RWPE2 (cell line): ENCODE data around the gene EPC2.
"Not testable (repeated sequence)": the region's sequence is repeated elsewhere in the genome, so short reads cannot be mapped to it uniquely, and the experiment has no call there.

Experiments used
- ATAC-seq: fragments of 200-7000 bp; cut with Tn5 transposase; 3 replicates; pipeline ENCODE4 v1.9.1; 2021; ENCODE audit warnings: low read depth
- DNase-seq: peaks from one replicate; pipeline ENCODE4 v3.0.0-alpha.2; 2020; ENCODE audit warnings: low spot score
- H3K27ac ChIP-seq: fragments of 450-650 bp; 2 replicates; pipeline ENCODE4 v1.5.1; 2017; ENCODE audit warnings: mild to moderate bottlenecking; ENCODE audit not compliant: poor library complexity, severe bottlenecking
- H3K27me3 ChIP-seq: fragments of 250-450 bp; sonication (Bioruptor Pico); 2 replicates; pipeline ENCODE4 v1.5.1; 2021; ENCODE audit warnings: mild to moderate bottlenecking, moderate library complexity; ENCODE audit not compliant: insufficient read depth, poor library complexity, severe bottlenecking
- H3K36me3 ChIP-seq: fragments of 250-450 bp; sonication (Bioruptor Pico); 2 replicates; pipeline ENCODE4 v1.5.1; 2020; ENCODE audit warnings: low read depth, mild to moderate bottlenecking, moderate library complexity
- H3K4me1 ChIP-seq: fragments of 250-450 bp; sonication (Bioruptor Pico); 2 replicates; pipeline ENCODE4 v1.5.1; 2021; ENCODE audit warnings: mild to moderate bottlenecking, moderate library complexity; ENCODE audit not compliant: insufficient read depth, poor library complexity, severe bottlenecking
- H3K4me3 ChIP-seq: fragments of 250-450 bp; sonication (Bioruptor Pico); 2 replicates; pipeline ENCODE4 v1.5.1; 2021; ENCODE audit warnings: mild to moderate bottlenecking, moderate library complexity; ENCODE audit not compliant: severe bottlenecking
- H3K9me3 ChIP-seq: fragments of 250-450 bp; sonication (Bioruptor Pico); 2 replicates; pipeline ENCODE4 v1.5.1; 2021; ENCODE audit warnings: mild to moderate bottlenecking, moderate library complexity; ENCODE audit not compliant: severe bottlenecking
- CTCF ChIP-seq: fragments of 450-650 bp; IDR thresholded peaks from one replicate; pipeline ENCODE4 v1.5.1; 2017; ENCODE audit warnings: mild to moderate bottlenecking, moderate library complexity; ENCODE audit not compliant: poor library complexity, severe bottlenecking

Gene EPC2

GRCh38 chr2:148681443-148681842 lies 36.9 kb downstream of the EPC2 start:
- H3K27ac ChIP-seq, result no peak overlapping the region
- TF ChIP-seq CTCF, result no peak
- ATAC-seq (no peak), DNase-seq (no peak)
- no peaks in the 10 kb centered on the region for H3K9me3 ChIP-seq
- peaks cover under 1% of the 10 kb centered on the region for H3K4me1 ChIP-seq
- no peaks in the 10 kb centered on the region for H3K27me3 ChIP-seq
- H3K4me3 ChIP-seq, result no peak overlapping the region
- H3K36me3 ChIP-seq, result no peaks in the 10 kb centered on the region

- H3K9me3 ChIP-seq, H3K27ac ChIP-seq, H3K4me3 ChIP-seq, H3K36me3 ChIP-seq, H3K27me3 ChIP-seq, H3K4me1 ChIP-seq, ATAC-seq, DNase-seq: not testable (repeated sequence)
These were observed 37.3 kb downstream of the EPC2 start for GRCh38 chr2:148681862-148682261.

- Histone ChIP-seq H3K4me3 (no peak overlapping the region), H3K27ac (no peak overlapping the region), H3K9me3 (no peaks in the 10 kb centered on the region), H3K27me3 (no peaks in the 10 kb centered on the region), H3K36me3 (no peaks in the 10 kb centered on the region), H3K4me1 (no peaks in the 10 kb centered on the region)
- ATAC-seq (no peak), DNase-seq (no peak)
- TF ChIP-seq CTCF, result no peak
These were observed 40.0 kb downstream of the EPC2 start for GRCh38 chr2:148684507-148684906.

GRCh38 chr2:148687543-148687942 lies 43.0 kb downstream of the EPC2 start:
- ATAC-seq (no peak), DNase-seq (no peak)
- H3K36me3 ChIP-seq, result peaks cover 10% of the 10 kb centered on the region
- no peak overlapping the region for H3K27ac ChIP-seq
- H3K9me3 ChIP-seq, result no peaks in the 10 kb centered on the region
- H3K4me1 ChIP-seq, result no peaks in the 10 kb centered on the region
- no peak overlapping the region for H3K4me3 ChIP-seq
- H3K27me3 ChIP-seq, result no peaks in the 10 kb centered on the region
- TF ChIP-seq CTCF, result no peak

GRCh38 chr2:148688011-148688410 lies 43.5 kb downstream of the EPC2 start:
- H3K27me3 ChIP-seq, H3K9me3 ChIP-seq, H3K4me3 ChIP-seq, DNase-seq, H3K4me1 ChIP-seq, ATAC-seq, H3K27ac ChIP-seq: not testable (repeated sequence)
- H3K36me3 ChIP-seq, result peaks cover 15% of the 10 kb centered on the region

- ATAC-seq (no peak), DNase-seq (no peak)
- Histone ChIP-seq H3K27me3 (no peaks in the 10 kb centered on the region), H3K27ac (no peak overlapping the region), H3K4me3 (no peak overlapping the region), H3K4me1 (no peaks in the 10 kb centered on the region), H3K9me3 (no peaks in the 10 kb centered on the region), H3K36me3 (peaks cover 10% of the 10 kb centered on the region)
- no peak for TF ChIP-seq CTCF
These were observed 52.4 kb downstream of the EPC2 start for GRCh38 chr2:148696985-148697384.
